HG02884 (cell line): ENCODE measurements around the gene PIP4K2C.
"Not testable (repeated sequence)": the region's sequence is repeated elsewhere in the genome, so short reads cannot be mapped to it uniquely, and the experiment has no call there.

Experiments
- ATAC-seq: cut with Tn5 transposase; IDR thresholded peaks from one replicate; pipeline ENCODE4 v1.9.1; 2021; ENCODE audit warnings: mild to moderate bottlenecking, moderate library complexity; ENCODE audit not compliant: unreplicated experiment

Gene PIP4K2C

DNA sequence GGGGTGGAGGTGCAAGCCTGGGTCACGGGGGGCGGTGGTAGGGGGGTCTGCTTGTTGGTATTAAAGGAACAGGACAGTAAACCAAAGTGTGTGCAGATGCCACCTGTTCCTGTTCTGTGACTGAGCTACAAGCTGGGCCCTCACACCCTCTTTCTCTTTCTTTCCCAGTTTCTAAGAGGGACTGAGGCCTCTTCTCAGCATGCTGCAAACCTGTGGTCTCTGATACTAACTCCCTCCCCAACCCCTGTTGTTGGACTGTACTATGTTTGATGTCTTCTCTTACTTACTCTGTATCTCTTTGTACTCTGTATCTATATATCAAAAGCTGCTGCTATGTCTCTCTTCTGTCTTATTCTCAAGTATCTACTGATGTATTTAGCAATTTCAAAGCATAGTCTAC lies 6.9 kb upstream of the PIP4K2C start:
- ATAC-seq: no peak

DNA sequence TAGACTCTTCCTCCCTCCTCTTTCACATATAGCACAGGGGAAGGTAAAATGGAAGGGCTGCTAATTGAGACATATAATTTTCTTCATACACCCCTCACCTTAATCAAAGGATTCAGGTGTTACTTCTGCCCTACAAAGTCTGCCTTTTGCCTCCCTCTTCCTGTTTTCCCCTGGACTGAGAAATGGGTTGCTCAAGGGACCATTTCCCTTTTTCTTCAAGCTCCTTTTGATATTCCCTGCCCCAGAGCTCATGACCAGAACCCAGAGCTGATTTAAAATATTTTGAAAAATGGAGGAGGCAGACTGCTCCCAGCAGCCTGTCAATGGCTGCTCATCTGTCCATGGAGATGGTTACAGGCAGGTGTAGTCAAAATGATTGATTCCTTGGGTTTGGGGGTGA lies 6.3 kb upstream of the PIP4K2C start:
- no peak for ATAC-seq

DNA sequence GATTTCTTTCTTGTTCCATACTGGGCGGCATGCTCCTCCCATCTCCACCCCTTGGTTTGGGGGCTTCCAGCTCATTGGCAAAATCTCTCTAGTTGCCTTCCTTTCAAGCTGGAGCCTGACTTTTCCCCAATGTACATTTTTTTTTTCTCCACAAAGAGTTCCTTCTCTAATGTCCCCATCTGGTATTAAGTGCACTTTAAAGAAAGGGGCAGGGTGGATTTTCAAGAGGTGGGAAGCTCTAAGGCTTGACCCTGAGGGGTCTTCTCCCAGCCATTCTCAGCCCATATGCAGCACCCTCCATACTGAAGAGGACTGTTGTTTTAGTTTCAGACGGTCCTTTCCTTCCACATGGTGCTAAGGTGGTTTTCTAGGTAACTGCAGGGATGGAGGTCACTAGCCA lies 5.8 kb upstream of the PIP4K2C start:
- ATAC-seq: no peak

DNA sequence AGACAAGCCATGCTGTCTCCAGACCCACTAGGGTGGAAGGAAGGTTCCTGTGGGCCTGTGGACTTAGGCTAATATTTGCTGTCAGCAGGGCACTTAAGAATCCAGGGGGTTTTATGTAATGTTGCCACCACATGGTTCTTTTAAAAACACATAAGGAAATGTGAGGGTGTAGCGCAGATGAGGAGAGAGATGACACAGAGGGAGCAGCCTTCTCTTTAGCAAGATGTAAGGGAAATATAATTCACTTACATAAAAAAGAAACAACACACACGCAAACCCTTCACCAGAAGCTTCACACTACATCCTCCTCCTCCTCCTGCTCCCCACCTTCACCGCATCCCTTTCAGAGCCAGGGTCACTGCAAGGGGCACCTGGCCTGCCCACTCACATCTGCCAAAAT lies 4.9 kb upstream of the PIP4K2C start:
- ATAC-seq: no peak

DNA sequence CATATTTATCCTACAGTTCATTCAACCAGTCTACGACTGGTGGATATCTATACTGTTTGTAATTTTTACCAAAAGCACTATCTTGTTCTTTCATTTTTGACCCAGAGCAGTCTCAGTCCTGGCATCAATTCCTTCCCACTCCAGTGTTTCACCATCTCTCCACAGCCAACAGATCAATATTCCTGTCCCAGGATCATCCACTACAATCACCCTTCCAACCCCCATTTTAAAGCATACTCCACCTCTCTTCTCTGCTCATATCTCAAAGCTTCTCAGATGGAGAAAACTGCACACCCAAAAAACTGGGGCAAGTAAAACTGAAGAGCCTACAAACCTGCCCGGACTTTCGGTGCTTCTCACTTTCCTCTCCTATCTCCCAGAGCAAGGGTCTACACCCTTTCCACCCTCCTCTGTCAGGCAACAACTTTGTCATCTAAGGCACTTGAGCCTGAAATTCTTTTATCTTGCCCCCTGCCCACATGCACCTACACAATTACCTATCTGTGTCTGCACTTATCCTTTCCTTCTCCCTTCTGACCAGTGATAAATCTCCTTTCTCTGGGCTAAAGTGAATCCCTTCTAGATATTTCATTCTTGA lies 4.1 kb upstream of the PIP4K2C start:
- ATAC-seq: no peak

DNA sequence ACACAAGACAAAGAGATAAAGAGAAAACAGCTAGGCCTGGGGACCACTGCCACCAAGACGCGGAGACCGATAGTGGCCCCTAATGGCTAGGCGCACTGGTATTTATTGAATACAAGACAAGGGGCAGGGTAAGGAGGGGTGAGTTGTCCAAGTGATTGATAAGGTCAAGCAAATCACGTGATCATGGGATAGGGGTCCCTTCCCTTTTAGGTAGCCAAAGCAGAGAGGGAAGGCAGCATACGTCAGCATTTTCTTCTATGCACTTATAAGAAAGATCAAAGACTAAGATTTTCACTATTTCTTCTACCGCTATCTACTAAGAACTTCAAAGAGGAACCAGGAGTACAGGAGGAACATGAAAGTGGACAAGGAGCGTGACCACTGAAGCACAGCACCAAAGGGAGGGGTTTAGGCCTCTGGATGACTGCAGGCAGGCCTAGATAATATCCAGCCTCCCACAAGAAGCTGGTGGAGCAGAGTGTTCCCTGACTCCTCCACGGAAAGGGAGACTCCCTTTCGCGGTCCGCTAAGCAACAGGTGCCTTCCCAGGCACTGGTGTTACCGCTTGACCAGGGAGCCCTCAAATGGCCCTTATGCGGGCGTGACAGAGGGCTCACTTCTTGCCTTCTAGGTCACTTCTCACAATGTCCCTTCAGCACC lies 1.9 kb upstream of the PIP4K2C start:
- not testable (repeated sequence) for ATAC-seq

DNA sequence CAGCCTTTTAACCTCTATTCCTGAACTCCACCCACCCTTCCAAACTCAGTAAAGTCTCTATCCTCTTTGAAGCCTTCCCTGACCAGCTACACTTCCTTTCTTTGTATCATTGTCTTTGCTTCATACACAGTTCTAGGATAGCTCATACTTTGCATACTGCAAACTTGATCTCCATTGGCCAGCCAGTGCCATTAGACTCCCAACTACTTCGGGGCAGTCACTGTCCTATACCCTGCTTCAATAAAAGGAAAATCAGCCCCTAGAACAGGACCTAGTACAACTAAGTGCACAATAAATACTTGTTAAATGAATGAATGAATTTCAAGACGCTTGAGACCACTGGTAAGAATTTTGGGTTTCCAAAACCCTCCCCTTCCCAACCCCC lies 521 bp upstream of the PIP4K2C start:
- ATAC-seq: no peak

DNA sequence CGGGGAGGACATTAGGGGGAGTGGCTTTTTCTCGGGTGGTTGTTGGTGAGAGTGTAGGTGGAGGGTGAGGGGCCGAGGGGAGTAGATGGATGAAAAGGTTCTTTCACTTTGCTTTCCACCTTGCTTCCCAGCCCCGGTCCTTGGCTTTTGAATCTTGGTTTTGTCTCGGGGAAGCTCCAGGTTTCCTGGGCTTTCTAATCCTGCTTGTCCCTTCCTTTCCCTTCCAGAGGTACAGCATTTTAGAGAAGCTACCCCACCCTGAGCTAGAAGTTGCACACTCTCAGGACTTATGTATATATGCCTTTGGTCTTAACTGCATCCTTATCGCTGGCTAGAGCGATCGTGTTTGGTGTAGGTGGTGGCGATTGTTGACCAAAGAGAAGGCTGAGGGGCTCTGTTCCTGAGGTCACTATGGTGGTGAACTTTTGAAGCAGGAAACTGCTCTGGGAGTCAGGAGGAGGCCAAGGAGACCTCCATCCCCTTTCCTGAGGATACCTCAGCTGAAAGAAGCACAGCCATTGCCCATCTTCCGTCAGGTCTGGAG lies 862 bp downstream of the PIP4K2C start:
- ATAC-seq: no peak

DNA sequence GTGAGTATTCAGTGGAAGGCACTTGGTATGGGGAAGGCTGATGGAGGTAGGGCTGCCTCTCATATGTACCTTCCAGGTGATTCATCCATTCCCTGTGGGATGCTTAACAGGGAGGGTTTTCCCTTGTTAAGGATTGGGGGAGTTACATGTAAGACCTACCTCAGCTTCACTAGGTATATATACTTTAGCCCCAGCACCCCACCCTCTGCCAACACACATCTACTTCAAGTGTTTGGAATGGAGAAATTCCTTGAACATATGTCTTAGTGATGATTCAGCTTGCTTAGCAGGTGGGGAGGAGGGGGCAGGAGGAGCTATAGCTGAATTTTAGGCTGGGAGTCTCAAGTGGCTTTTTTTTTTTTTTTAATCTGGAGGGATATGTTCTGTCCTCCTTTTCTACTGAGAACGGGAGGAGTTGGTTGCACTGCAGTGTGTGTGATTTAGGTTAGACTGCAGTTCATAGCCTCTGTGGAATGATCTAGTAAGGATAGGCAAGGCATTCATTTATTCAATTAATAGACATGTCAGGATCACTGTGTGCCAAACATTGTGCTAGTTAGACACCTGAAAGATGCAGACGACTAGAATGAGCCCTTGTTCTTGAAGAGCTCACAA lies 1.7 kb downstream of the PIP4K2C start:
- ATAC-seq: no peak

DNA sequence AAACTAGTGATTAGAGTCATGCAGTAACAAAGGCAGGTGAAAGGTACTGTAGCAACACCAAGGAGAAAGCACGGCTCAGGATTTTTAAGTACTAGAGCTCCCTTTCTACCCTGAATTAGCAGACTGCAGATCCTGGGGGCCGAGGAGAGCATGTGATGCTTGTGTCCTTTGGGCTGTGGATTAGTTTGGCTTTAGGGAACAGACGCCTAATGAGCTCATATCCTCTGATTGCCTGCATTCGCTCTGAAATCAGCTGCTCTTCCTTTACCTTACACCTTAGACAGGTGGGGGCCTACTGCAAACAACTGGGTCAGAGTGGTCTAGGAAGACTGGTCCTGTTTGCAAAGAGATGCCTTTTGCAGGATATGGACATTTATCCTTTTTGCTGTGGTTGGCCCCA lies 2.2 kb downstream of the PIP4K2C start:
- ATAC-seq: no peak

DNA sequence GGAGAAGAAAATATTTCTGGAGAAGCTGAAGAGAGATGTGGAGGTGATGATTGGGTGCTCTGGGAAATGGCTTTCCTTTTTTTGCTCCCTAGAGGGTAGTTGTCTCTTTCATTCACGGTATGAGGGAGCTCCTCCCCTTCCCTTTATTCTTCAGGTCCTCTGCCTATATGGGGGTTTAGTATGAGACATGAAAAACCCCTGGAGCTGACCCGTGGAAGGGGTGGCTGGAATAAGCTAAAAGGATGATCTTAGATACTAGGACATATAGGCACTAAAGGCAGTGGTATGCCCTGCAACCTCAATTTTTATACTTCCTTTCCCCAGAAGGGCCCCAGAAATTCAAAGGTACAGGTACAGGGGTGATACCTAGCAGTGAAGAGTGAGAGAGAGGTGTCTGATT lies 9.4 kb downstream of the PIP4K2C start:
- no peak for ATAC-seq

DNA sequence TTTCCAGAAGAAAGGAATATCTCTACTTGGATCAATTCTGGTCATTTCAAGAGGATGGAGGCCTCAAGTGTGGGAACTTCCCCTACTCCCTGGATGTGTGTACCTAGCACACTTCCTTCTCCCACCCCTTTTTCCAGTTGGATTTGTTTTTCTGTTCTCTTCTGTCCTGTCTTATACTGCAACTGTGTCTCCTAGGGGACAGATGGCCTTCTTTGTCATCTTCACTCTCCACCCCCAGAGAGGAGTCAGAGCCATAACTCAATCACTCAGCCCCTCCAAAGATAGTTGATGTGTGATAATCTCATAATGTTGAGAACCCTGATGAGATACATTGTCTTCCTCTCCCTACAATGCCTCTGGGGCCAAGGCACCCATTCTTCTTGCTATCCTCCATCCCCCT lies 11.6 kb downstream of the PIP4K2C start:
- ATAC-seq: no peak

DNA sequence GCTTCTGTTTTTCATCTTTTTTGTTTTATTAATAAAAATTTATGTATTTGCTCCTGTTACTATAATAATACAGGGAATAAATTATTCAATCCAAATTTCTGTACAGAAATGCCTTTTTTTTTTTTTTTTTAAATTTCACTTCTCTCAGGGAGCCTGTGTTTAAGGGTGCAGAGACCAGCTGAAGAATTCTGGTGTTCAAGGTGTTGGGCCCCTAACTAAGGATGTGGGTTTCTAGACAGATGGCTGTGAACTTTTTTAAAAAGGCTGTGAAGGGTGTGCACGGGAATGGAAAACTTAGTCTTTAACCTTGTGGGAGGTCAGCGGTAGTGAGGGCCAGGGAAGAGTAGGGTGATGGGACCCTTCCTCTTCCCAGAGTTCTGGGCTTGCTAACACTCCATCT lies 12.3 kb downstream of the PIP4K2C start:
- no peak for ATAC-seq

DNA sequence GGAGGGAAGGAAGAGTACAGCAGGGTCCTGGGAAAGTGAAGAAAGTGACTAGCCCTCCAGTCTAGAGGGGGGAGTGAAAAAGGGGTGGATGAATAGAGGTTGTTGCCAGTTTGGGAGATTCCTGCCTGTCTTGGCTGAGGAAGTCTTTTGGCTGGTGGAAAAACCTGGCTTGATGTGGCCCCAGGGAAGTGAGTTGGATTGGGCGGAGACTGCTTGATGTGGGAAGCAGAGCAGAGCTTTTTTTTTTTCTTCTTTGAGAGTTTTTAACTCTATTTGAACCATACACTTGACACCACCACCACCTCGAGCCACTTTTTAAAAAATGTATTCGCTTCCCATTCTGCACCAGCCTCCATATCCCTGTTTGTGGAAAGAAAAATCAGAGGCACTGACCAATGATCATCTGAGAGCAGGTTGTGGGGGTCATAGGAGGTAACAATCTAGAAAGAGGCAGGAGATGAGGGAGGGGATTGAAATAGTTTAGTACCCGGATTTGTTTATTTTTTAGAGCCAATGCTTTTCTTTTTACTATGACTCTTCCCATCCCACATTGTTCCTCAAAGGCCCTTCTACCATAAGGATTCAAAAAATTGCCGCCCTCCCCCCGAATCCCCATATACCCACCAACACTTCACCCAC lies 12.9 kb downstream of the PIP4K2C start:
- ATAC-seq: no peak

DNA sequence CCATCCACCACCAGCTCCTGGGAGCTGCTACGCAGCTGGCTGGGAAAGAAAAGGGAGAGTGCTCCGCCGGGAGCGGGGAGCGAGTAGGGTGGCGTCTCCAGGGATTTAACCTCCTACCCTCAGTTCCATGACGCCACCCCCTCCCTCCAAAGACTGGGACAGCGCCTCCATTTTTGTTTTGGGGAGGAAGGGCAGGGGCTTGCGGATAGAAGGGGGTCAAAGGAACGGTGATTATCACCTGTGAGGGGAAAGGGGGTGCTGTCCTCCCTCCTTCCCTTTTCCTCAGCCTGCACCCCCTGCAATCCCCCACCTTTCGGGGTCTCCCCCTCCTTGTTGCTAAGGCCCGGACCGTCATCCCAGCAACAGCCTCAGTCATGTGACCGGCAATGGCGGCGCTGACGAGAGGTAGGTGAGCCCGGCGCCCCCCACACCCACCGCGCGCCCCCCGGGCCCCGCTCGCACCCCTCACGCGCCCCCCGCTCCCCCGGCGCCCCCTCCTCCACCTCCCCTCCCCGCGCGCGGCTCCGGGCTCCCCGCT lies 13.5 kb downstream of the PIP4K2C start, which contains the start of gene DTX3:
Gene DTX3, plus strand, starts transcription at position 371 of the 538 bp plus-strand sequence. CDS start 1,694 bp downstream, outside the sequence.
- no peak for ATAC-seq

DNA sequence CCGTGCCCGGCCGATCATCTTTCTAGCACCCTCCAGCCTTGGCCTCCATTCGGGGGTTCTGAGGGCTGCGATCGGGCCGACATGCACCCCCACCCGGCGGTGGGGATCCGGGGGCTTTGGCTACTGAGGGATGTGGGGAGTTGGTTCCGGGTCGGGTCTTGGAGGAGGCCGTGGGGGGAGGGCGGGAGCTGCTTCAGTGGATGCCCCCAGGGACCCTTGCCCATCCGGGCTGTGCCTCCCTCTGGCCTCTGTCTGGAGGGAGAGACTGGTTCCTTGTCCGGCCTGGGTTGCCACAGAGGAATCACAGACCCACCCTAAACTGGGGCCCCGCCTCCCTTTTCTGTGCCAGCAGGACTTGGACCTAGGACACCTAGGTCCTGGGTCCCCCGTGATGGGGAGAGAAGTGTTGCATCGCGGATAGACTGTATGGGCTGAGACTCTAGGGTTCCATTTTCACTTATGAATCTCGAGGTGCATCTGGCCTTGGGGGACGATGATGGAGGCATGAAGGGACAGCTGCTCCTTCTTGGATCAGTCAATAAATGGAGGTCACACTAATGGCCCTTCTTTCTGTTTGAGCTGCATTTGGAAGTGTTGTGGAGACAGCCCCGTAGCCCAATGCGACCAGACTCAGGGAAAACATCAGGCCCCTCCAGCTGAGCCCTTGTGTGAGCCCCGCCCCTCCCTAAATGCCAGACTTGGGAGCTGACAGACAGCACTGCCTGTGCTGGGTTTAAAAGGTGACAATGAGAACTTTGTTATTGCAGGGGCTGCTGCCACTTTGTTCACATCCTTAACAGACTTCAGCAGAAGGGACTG lies 14.2 kb downstream of the PIP4K2C start:
- ATAC-seq: no peak

DNA sequence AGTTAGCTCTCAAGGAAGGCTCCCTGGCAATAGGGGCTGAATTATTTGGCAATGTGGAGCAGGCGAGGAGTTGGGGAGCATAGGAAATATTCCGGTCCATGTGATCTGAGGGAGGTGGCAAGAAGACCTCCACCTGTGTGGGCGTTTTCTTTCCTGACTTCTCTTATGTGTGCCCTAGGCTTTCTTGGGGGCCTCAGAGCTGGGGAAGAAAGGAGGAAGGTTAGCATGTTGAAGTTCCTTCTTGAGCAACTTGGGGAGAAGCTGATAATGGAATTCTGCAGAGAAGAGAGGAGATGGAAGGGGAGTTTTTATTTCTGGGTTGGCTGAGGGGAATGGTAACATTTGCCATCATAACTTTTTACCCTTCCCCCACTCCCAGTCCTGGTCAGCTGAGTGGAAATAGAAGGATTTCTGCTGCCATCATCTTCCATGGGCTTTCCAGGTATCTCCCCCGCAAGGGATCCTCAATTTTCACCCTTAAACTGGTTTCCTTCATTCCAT lies 14.9 kb downstream of the PIP4K2C start:
- ATAC-seq: no peak

DNA sequence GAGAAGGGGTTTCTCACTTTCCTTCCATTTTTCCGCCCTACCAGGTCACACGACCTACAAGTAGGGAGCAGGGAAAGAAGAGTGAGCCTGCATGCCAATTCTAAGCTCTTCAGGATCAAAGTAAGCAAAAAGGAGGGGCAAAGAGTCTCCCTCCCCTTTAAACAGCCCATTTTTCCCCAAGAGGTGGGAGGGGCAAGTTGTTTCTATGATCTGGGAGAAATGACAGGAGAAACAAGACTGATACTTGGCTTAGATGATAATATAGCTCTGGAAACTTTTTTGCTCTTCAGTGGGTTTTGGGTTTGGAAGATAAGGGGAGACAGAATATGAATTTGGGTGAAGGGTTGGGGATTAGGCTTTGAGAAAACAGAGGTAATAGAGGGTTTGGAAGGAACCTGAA lies 15.4 kb downstream of the PIP4K2C start:
- no peak for ATAC-seq

DNA sequence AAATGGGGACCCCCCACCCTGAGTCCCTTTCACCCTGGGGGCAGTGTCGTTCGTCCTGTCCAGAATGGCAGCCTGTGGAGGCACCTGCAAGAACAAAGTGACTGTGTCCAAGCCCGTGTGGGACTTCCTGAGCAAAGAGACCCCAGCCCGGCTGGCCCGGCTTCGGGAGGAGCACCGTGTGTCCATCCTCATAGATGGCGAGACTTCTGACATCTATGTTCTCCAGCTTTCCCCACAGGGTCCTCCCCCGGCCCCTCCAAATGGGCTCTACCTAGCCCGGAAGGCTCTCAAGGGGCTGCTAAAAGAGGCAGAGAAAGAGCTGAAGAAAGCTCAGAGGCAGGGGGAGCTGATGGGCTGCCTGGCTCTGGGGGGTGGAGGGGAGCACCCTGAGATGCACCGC lies 15.8 kb downstream of the PIP4K2C start:
- no peak for ATAC-seq

DNA sequence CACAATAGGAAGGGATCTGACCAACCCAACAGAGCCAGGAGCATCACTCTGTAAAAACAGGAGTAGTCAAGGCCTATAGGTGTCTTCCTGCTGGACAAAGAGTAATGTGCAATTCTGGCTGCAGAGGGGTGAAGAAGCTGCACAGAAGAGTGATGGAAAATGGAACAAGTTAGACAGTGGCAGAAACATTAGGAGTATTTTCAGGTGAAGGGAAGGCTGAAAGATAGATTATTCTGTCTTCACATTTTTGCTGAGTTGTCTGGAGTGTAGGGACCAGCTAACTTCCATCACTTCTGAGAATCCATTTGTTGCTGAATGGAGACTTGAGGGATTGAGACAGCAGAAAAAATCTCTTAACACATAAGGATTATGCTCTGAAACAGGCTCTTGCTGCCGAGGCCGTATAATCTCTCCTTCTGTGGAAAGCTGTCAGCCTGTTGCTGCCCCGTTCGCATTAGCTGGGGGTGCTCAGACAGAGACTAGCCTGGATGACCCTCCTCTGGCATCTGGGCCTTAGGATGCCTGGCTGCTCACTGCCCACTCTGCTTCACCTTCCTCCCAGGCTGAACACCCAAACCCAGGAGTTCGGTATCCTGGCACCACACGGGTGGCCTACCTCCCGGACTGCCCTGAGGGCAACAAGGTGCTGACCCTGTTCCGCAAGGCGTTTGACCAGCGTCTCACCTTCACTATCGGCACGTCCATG lies 17.1 kb downstream of the PIP4K2C start:
- no peak for ATAC-seq
